Endothelial cell of umbilical vein (primary cell): ENCODE data around the gene PDLIM1. TPM values are rescaled to one million over a fixed set of nuclear protein-coding genes. Genes with fewer than 3 reads are reported as not detected.

ENCODE experiments used
- BruUV-seq: library from RNA; stranded (reverse); fragments of 400-500 nt; replicated peaks from 2 replicates; lab custom pipeline; 2021; lab: Mats Ljungman, UMichigan
- CTCF ChIA-PET: fragments of 300-600, 350-600 bp; sonication (Branson Sonifier 250); formaldehyde crosslinking; loops from one replicate; lab custom pipeline; 2021; ENCODE audit warnings: antibody characterized with exemption, inconsistent platforms; lab: Charles Lee
- POLR2A ChIA-PET: fragments of 300-600, 350-600 bp; sonication (Branson Sonifier 250); formaldehyde crosslinking; loops from one replicate; lab custom pipeline; 2021; ENCODE audit warnings: antibody characterized with exemption, inconsistent platforms; lab: Charles Lee
- DNase-seq: peaks from one replicate; pipeline ENCODE4 v3.0.0-alpha.2; 2011; ENCODE audit warnings: low read depth, low spot score
- FAIRE-seq: peaks from 2 replicates; lab custom pipeline; 2011; peaks lifted over from hg19 to GRCh38; lab: Jason Lieb, UNC
- H2AFZ ChIP-seq: 2 replicates; pipeline ENCODE4 v1.6.0; 2012; ENCODE audit warnings: low read depth, low read length, control low read depth, inconsistent platforms
- H3K27ac ChIP-seq: 2 replicates; pipeline ENCODE4 v1.5.1; 2011; ENCODE audit warnings: low read depth, mild to moderate bottlenecking, control low read depth, low read length, moderate library complexity; ENCODE audit not compliant: insufficient read depth
- H3K27me3 ChIP-seq, 2 experiments: 2 replicates each; pipeline versions ENCODE4 v1.6.0 to v1.6.1; 2011; ENCODE audit warnings: low read length in 2 of 2, mixed read lengths in 1 of 2; ENCODE audit not compliant: control insufficient read depth in 2 of 2, insufficient read depth in 2 of 2
- H3K36me3 ChIP-seq, 2 experiments: 2 replicates in 1 of 2; 3 replicates in 1 of 2; pipeline ENCODE4 v1.5.1; 2011; ENCODE audit warnings: low read length in 2 of 2, mild to moderate bottlenecking in 1 of 2, moderate library complexity in 1 of 2; ENCODE audit not compliant: control insufficient read depth in 2 of 2, insufficient read depth in 2 of 2; ENCODE audit errors: extremely low read depth in 1 of 2
- H3K4me1 ChIP-seq: 3 replicates; pipeline ENCODE4 v1.5.1; 2011; ENCODE audit warnings: mild to moderate bottlenecking, low read length; ENCODE audit not compliant: control insufficient read depth, insufficient read depth; ENCODE audit errors: extremely low read depth
- H3K4me2 ChIP-seq: 2 replicates; pipeline ENCODE4 v1.6.1; 2011; ENCODE audit warnings: low read length, control low read depth, mixed read lengths; ENCODE audit not compliant: insufficient read depth
- H3K4me3 ChIP-seq, 3 experiments: fragments of 200-600 bp in 1 of 3; sonication (generic), shearing (Covaris generic) in 1 of 3; replicated peaks in 1 of 3; 2 replicates each; pipeline ENCODE4 v1.5.1; 2011 to 2016; ENCODE audit warnings: control low read depth in 3 of 3, low read length in 3 of 3, mild to moderate bottlenecking in 2 of 3, inconsistent platforms in 1 of 3, low read depth in 1 of 3, moderate library complexity in 1 of 3; ENCODE audit not compliant: insufficient read depth in 1 of 3
- H3K79me2 ChIP-seq: 2 replicates; pipeline ENCODE4 v1.6.0; 2012; ENCODE audit warnings: low read length, inconsistent platforms; ENCODE audit not compliant: control insufficient read depth, insufficient read depth
- H3K9ac ChIP-seq: replicated peaks from 2 replicates; pipeline ENCODE3; 2011; ENCODE audit warnings: low read length, control low read depth; ENCODE audit not compliant: insufficient read depth; ENCODE audit errors: extremely low read depth
- H3K9me1 ChIP-seq: replicated peaks from 3 replicates; pipeline ENCODE4 v1.6.0; 2011; ENCODE audit warnings: mild to moderate bottlenecking, low read length; ENCODE audit not compliant: control insufficient read depth, insufficient read depth; ENCODE audit errors: extremely low read depth
- H3K9me3 ChIP-seq: replicated peaks from 2 replicates; pipeline ENCODE4 v1.5.1; 2012; ENCODE audit warnings: low read length, inconsistent platforms; ENCODE audit not compliant: control insufficient read depth, insufficient read depth
- H4K20me1 ChIP-seq: replicated peaks from 2 replicates; pipeline ENCODE3; 2011; ENCODE audit warnings: mild to moderate bottlenecking, low read length; ENCODE audit not compliant: control insufficient read depth, insufficient read depth; ENCODE audit errors: extremely low read depth
- EZH2 ChIP-seq: IDR thresholded peaks from 2 replicates; pipeline ENCODE4 v1.6.1; 2012; ENCODE audit warnings: borderline replicate concordance, low read depth, mild to moderate bottlenecking, moderate library complexity, low read length, inconsistent platforms; ENCODE audit not compliant: severe bottlenecking
- FOS ChIP-seq: IDR thresholded peaks from 2 replicates; pipeline ENCODE4 v1.6.1; 2011; ENCODE audit warnings: mild to moderate bottlenecking, low read length, moderate library complexity, borderline replicate concordance; ENCODE audit not compliant: insufficient read depth
- GATA2 ChIP-seq: IDR thresholded peaks from 2 replicates; pipeline ENCODE4 v1.7.0; 2011; ENCODE audit warnings: low read depth, mild to moderate bottlenecking, moderate library complexity, mixed read lengths, low read length; ENCODE audit not compliant: insufficient read length, insufficient read depth
- JUN ChIP-seq: IDR thresholded peaks from 2 replicates; pipeline ENCODE4 v1.6.1; 2011; ENCODE audit warnings: borderline replicate concordance, low read depth; ENCODE audit not compliant: insufficient read length, insufficient read depth
- POLR2AphosphoS5 ChIP-seq: IDR thresholded peaks from 2 replicates; pipeline ENCODE4 v1.6.1; 2012; ENCODE audit warnings: low read depth, mild to moderate bottlenecking, control low read depth, low read length, moderate library complexity; ENCODE audit not compliant: insufficient read depth
- dilution Hi-C: fragments of 300-500 bp; cut with MboI; formaldehyde crosslinking; loops from one replicate; pipeline ENCODE4 v1.15.0; 2019; ENCODE audit warnings: low sequenced_read_pairs; ENCODE audit not compliant: extremely low pct_ligation_motif_present
- intact Hi-C: fragments of 100-400 bp; cut with micrococcal nuclease; formaldehyde crosslinking; loops from one replicate; pipeline ENCODE4 v1.10.0; 2022
- polyA plus RNA-seq, 4 experiments: library from polyadenylated mRNA; depleted of rRNA in 3 of 4; stranded (reverse) in 3 of 4; unstranded in 1 of 4; fragments of >200 nt; gene quantifications; 2 replicates each; pipeline versions ENCODE4 v1.2.1 to v1.2.3, GENCODE V29; 2011 to 2012; ENCODE audit warnings: missing spikeins in 1 of 4
- total RNA-seq: library from RNA; stranded (reverse); gene quantifications from 2 replicates; pipeline ENCODE4 v1.2.3, GENCODE V29; 2021

The PDLIM1 gene
- total and polyA plus RNA-seq, 2 donors (not counting 3 experiments of a cell fraction or from before 2014, with no cell fraction given) = 91.1 to 122 TPM

DNA sequence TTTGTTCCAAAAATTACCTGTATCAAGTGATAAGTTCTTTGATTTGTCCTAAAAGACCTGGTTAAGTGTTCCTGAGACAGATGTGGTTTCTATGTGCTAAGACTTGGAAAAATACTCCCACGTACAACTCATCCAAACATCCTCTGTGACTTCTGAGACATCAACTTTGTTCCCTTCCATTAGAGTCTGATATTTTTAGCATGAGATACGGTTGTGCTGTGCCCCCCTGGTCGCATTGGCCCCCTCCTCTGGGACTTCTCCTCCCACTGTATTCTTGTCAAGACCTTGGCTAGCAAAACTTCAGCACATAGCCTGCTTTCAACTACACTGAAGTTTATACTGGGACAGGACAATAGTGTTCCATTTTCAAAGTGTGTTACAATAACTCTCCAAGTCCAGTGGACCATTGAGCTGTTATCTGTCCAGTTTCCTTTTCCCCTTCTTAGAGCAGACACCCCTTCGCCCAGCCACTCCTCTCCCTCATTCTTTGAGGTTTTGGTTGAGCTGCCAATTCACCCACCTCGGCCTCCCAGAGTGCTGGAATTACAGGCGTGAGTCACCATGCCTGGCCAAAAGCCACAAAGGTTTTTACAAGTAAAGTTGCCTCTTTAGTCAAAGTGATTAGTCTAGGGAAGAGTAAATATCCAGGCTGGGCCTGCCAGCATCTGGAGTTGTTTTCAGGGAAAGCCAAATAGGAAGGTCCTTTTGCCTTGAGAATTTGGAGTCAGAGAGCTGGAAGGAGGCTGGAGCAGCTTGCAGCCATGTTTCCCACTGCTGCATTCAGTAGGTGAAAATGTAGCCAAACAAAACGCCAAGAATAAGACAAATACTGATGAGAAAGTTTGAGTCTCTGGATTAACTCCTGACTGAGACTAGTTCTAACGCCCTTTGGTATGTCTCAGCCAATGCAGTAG, 17.8 kb upstream of the PDLIM1 start:
- peak overlapping the region; percentile 74 for H3K4me2 ChIP-seq
- peaks cover 15% of the 10 kb centered on the region for H3K4me1 ChIP-seq
- no peaks in the 10 kb centered on the region for H3K9me3 ChIP-seq
- peak; percentile 99 for FAIRE-seq
- no peaks in the 10 kb centered on the region for H3K36me3 ChIP-seq
- no peaks in the 10 kb centered on the region for H3K79me2 ChIP-seq
- CTCF ChIA-PET = interaction anchor here (0.6 to 1.5 kb wide), 9 partner anchors 10 to 66 kb away, joined by 3 to 5 read pairs (median 4); no protein-coding TSS in a partner anchor
- H4K20me1 ChIP-seq = no peaks in the 10 kb centered on the region
- POLR2A ChIA-PET = interaction anchor here (0.7 kb wide), 1 partner anchor 66 kb away, joined by 4 read pairs; no protein-coding TSS in a partner anchor
- DNase-seq = peak; percentile 90
- H3K9ac ChIP-seq = peak overlapping the region; percentile 13
- intact Hi-C loops (loop anchor here (1.0 to 2.0 kb wide), 2 partner anchors 14 to 26 kb away; no protein-coding TSS in a partner anchor), dilution Hi-C loops (no loop called here)
- H3K27ac ChIP-seq = peak overlapping the region; percentile 55
- H3K9me1 ChIP-seq = no peaks in the 10 kb centered on the region
- BruUV-seq = no TSS peak
- H3K4me3 ChIP-seq = no peak overlapping the region
- H3K27me3 ChIP-seq = no peaks in the 10 kb centered on the region
- peak overlapping the region; percentile 48 for H2AFZ ChIP-seq
- peak; percentile 69 for TF ChIP-seq JUN
- TF ChIP-seq GATA2 = peak; percentile 69
- peak; percentile 92 for TF ChIP-seq FOS
- no peak for TF ChIP-seq EZH2
- TF ChIP-seq POLR2AphosphoS5 = peak; percentile 51

- Histone ChIP-seq H3K9me3 (no peaks in the 10 kb centered on the region), H3K4me3 (no peak overlapping the region), H3K27ac (no peak overlapping the region), H3K27me3 (no peaks in the 10 kb centered on the region), H3K9ac (no peak overlapping the region), H3K36me3 (no peaks in the 10 kb centered on the region), H3K4me1 (peaks cover 15% of the 10 kb centered on the region), H3K4me2 (no peak overlapping the region), H4K20me1 (no peaks in the 10 kb centered on the region), H2AFZ (no peak overlapping the region), H3K79me2 (no peaks in the 10 kb centered on the region), H3K9me1 (no peaks in the 10 kb centered on the region)
- dilution Hi-C loops (no loop called here), intact Hi-C loops (no loop called here)
- DNase-seq (no peak), FAIRE-seq (no peak)
- no peak for TF ChIP-seq JUN
- no TSS peak for BruUV-seq
- ChIA-PET POLR2A (no interaction called here), CTCF (no interaction called here)
Measured at GRCh38 chr10:95306851-95307250, 16.0 kb upstream of the PDLIM1 start.
